HFFc6 (cell line): ENCODE data around the gene MRAP. TPM values are rescaled to one million over a fixed set of nuclear protein-coding genes. Genes with fewer than 3 reads are reported as not detected.

Source experiments
- DNase-seq: peaks from one replicate; pipeline ENCODE4 v3.0.0-alpha.2; 2018
- H3K27ac Mint-ChIP-seq: 2 replicates; pipeline ENCODE4 v1.8.0; 2020; ENCODE audit warnings: mild to moderate bottlenecking, mixed read lengths
- H3K27me3 Mint-ChIP-seq: 2 replicates; pipeline ENCODE4 v1.8.0; 2021; ENCODE audit warnings: mild to moderate bottlenecking, moderate library complexity, mixed read lengths; ENCODE audit not compliant: insufficient read depth
- H3K36me3 Mint-ChIP-seq: 2 replicates; pipeline ENCODE4 v1.8.0; 2021; ENCODE audit warnings: low read depth, mixed read lengths
- H3K4me1 Mint-ChIP-seq: 2 replicates; pipeline ENCODE4 v1.8.0; 2020; ENCODE audit warnings: low read depth, mixed read lengths
- H3K4me3 Mint-ChIP-seq: 2 replicates; pipeline ENCODE4 v1.8.0; 2020; ENCODE audit warnings: mild to moderate bottlenecking, moderate library complexity, mixed read lengths
- H3K9me3 Mint-ChIP-seq: 2 replicates; pipeline ENCODE4 v1.8.0; 2020; ENCODE audit warnings: mild to moderate bottlenecking, mixed read lengths
- total RNA-seq, 6 experiments: library from RNA; stranded (reverse); fragmentation: NEBNext Ultra II Directional; extraction: Animal tissue kit (Norgen Biotek cat#: 25700); gene quantifications; 2 replicates in 1 of 6; 3 replicates in 5 of 6; pipeline ENCODE4 v1.2.3, GENCODE V29; 2021
- TF ChIP-seq, protein P1 (sequence below): fragments of 200-600 bp; sonication (generic); IDR thresholded peaks from 2 replicates; pipeline ENCODE4 v1.5.0; 2021; ENCODE audit warnings: antibody characterized with exemption, mild to moderate bottlenecking

Gene MRAP
- total RNA-seq, 6 experiments from 2014 or later: not detected

DNA sequence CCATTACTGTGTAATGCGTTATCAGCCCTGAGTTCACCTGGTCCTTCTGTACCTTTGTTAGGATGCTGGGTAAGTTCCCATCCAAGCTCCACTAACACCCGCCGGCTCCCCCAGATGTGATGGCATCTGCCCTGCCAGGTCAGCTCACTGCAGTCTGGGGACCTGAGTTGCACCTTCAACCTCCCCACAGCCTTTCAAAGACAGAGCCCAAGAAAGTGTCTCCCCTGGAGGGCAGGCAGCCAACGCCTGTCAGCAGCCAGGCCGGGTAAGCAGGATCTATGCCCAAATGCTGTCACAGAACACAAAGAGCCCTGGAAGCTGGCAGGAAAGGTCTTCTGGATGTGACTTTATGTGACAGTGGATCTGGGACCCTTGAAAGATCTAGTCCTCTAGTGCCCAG, 13.7 kb downstream of the MRAP start:
- no peak overlapping the region for H3K4me3 Mint-ChIP-seq
- TF ChIP-seq, protein P1, sequence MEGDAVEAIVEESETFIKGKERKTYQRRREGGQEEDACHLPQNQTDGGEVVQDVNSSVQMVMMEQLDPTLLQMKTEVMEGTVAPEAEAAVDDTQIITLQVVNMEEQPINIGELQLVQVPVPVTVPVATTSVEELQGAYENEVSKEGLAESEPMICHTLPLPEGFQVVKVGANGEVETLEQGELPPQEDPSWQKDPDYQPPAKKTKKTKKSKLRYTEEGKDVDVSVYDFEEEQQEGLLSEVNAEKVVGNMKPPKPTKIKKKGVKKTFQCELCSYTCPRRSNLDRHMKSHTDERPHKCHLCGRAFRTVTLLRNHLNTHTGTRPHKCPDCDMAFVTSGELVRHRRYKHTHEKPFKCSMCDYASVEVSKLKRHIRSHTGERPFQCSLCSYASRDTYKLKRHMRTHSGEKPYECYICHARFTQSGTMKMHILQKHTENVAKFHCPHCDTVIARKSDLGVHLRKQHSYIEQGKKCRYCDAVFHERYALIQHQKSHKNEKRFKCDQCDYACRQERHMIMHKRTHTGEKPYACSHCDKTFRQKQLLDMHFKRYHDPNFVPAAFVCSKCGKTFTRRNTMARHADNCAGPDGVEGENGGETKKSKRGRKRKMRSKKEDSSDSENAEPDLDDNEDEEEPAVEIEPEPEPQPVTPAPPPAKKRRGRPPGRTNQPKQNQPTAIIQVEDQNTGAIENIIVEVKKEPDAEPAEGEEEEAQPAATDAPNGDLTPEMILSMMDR: no peak
- no peaks in the 10 kb centered on the region for H3K9me3 Mint-ChIP-seq
- DNase-seq: no peak
- H3K36me3 Mint-ChIP-seq: peaks cover 12% of the 10 kb centered on the region
- H3K27me3 Mint-ChIP-seq: no peaks in the 10 kb centered on the region
- H3K27ac Mint-ChIP-seq: no peak overlapping the region
- no peaks in the 10 kb centered on the region for H3K4me1 Mint-ChIP-seq

DNA sequence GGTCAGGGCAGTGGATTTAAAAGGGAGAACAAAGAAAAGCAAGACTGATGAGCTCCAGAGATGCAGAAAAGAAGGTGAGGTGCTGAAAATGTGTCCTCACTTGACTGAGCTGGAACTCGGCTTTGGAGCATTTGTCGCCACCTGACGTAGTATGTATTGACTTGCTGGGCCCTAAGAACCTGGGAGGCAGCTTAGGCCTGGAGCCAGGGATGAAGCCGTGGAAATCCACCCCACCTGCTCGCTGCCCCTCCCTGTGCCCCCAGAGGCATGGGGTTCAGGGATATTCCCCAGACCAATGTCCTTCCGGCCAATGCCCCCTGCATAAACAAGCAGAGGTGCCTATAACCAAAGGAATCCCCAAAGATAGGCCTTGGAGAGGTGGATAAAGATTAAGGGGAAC, 14.3 kb downstream of the MRAP start:
- Mint-ChIP-seq H3K9me3 (no peaks in the 10 kb centered on the region), H3K27ac (no peak overlapping the region), H3K4me3 (no peak overlapping the region), H3K27me3 (no peaks in the 10 kb centered on the region), H3K36me3 (peaks cover 12% of the 10 kb centered on the region), H3K4me1 (no peaks in the 10 kb centered on the region)
- TF ChIP-seq, protein P1: no peak
- no peak for DNase-seq

GRCh38 chr21:32314806-32315205, 16.2 kb downstream of the MRAP start:
- Mint-ChIP-seq H3K36me3 (peaks cover 19% of the 10 kb centered on the region), H3K4me3 (no peak overlapping the region), H3K9me3 (no peaks in the 10 kb centered on the region), H3K4me1 (no peaks in the 10 kb centered on the region), H3K27me3 (no peaks in the 10 kb centered on the region; the same call in 1 of the 2 replicates), H3K27ac (no peak overlapping the region)
- TF ChIP-seq, protein P1: no peak
- no peak for DNase-seq

- TF ChIP-seq, protein P1: no peak
- Mint-ChIP-seq H3K9me3 (no peaks in the 10 kb centered on the region), H3K4me3 (no peak overlapping the region), H3K4me1 (no peaks in the 10 kb centered on the region), H3K27me3 (no peaks in the 10 kb centered on the region; the same call in 1 of the 2 replicates), H3K36me3 (peaks cover 19% of the 10 kb centered on the region), H3K27ac (no peak overlapping the region; the same call in 1 of the 2 replicates)
- no peak for DNase-seq
Observed at GRCh38 chr21:32315511-32316281, 17.0 kb downstream of the MRAP start.

DNA sequence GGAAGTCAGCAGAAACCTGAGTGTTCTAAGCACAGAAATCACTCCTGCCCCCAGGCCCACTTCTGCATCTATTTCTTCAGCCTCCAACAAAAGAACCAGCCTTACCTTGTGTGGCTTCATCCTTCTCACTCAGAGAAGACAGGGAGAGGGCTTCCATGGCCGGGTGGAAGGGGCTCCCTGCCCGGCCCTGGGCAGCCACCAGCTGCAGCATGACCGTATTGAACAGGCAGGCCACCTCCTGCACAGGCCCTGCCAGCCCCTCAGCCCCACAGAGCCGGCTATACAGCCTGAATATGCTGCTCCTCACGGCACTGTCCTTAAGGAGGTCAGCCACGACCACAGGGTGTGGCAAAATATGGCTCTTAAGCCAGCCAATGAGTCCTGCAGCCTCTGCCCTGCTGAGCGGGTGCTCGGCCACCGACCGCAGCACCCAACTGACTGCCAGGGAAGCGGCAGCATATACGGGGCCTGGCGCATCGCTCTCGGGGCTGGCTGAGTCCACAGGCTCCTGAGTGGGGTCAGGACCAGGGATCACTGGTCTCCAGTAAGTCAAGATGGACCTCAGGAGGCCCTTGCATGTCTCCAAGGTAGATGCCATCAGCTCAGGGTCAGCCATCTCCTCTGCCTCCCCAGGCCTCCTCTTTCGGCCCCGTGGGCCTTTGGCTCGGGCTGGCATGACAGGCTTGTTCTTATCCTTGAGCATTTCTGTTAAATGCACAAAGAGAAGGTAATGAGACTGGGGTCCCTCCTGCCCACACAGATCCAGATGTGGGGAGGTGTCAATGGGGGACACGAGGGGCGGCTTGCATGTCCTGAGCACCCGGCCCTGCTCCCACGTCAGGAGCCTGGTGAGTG, 17.9 kb downstream of the MRAP start:
- Mint-ChIP-seq H3K27ac (no peak overlapping the region), H3K4me1 (no peaks in the 10 kb centered on the region), H3K9me3 (no peaks in the 10 kb centered on the region), H3K27me3 (no peaks in the 10 kb centered on the region; the same call in 1 of the 2 replicates), H3K4me3 (no peak overlapping the region), H3K36me3 (peaks cover 24% of the 10 kb centered on the region)
- TF ChIP-seq, protein P1: no peak
- no peak for DNase-seq
